Uterus (tissue), 2 donors: ENCODE results near the gene ATP6V0A4.

Experiments used
- POLR2A ChIP-seq, 2 donors: fragments of 450-650 bp; IDR thresholded peaks; one replicate each; pipeline ENCODE4 v1.6.1; 2016; ENCODE audit warnings: antibody characterized with exemption in 2 of 2, mild to moderate bottlenecking in 1 of 2, moderate library complexity in 1 of 2
- TF ChIP-seq, protein P1 (sequence below), 4 experiments: fragments of 200-600 bp in 2 of 4; fragments of 450-650 bp in 2 of 4; sonication (generic) in 2 of 4; IDR thresholded peaks; one replicate each; pipeline ENCODE4 v1.5.1; 2016 to 2019; ENCODE audit warnings: antibody characterized with exemption in 4 of 4, mild to moderate bottlenecking in 2 of 4, moderate library complexity in 1 of 4

DNA sequence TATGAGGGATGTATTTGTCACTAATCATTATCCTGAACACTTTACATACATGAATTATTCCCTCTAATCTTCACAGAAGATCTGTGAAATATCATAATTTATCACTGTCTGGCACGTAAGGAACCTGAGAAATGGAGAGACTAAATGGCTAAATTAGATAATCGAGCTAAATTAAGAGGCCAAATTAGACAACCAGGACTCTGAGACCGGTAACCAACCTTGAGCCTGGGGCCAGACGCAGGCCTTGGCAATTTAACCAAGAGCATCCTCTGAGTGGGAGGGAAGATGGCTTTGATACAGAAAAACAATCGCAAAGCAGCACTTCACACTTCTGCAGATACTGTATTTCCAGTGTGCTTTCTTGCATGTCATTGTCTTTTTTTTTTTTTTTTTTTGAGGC is 118.2 kb downstream of the ATP6V0A4 start:
- no peak for TF ChIP-seq POLR2A (IDR thresholded peaks at IDR 0.05)
- TF ChIP-seq, protein P1, sequence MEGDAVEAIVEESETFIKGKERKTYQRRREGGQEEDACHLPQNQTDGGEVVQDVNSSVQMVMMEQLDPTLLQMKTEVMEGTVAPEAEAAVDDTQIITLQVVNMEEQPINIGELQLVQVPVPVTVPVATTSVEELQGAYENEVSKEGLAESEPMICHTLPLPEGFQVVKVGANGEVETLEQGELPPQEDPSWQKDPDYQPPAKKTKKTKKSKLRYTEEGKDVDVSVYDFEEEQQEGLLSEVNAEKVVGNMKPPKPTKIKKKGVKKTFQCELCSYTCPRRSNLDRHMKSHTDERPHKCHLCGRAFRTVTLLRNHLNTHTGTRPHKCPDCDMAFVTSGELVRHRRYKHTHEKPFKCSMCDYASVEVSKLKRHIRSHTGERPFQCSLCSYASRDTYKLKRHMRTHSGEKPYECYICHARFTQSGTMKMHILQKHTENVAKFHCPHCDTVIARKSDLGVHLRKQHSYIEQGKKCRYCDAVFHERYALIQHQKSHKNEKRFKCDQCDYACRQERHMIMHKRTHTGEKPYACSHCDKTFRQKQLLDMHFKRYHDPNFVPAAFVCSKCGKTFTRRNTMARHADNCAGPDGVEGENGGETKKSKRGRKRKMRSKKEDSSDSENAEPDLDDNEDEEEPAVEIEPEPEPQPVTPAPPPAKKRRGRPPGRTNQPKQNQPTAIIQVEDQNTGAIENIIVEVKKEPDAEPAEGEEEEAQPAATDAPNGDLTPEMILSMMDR (IDR thresholded peaks at IDR 0.05), result no peak
